Lower lobe of right lung (tissue), 2 donors: Measurements from ENCODE around the gene URB2. TPM values are rescaled to one million over a fixed set of nuclear protein-coding genes. Genes with fewer than 3 reads are reported as not detected.

Experiments used
- ATAC-seq, 2 donors: fragments of 200-7000 bp; cut with Tn5 transposase; one replicate each; pipeline ENCODE4 v1.9.1; 2020 to 2022; ENCODE audit warnings: mild to moderate bottlenecking in 2 of 2, moderate library complexity in 2 of 2
- DNase-seq: peaks from one replicate; pipeline ENCODE4 v3.0.0-alpha.2; 2020
- H3K27ac ChIP-seq: fragments of 200-600 bp; one replicate; pipeline ENCODE4 v1.8.0; 2022
- H3K27me3 ChIP-seq: fragments of 200-600 bp; one replicate; pipeline ENCODE4 v1.8.0; 2022; ENCODE audit warnings: low read depth
- H3K36me3 ChIP-seq: fragments of 200-600 bp; one replicate; pipeline ENCODE4 v1.8.0; 2022; ENCODE audit warnings: mild to moderate bottlenecking
- H3K4me1 ChIP-seq: fragments of 200-600 bp; one replicate; pipeline ENCODE4 v1.8.0; 2022
- H3K4me3 ChIP-seq: fragments of 200-600 bp; one replicate; pipeline ENCODE4 v1.8.0; 2022; ENCODE audit warnings: mild to moderate bottlenecking
- H3K9me3 ChIP-seq: fragments of 200-600 bp; one replicate; pipeline ENCODE4 v1.8.0; 2022
- intact Hi-C: fragments of 100-400 bp; cut with DNase I; formaldehyde crosslinking; loops from one replicate; pipeline ENCODE4 v1.11.0; 2022
- total RNA-seq: library from RNA; stranded (reverse); fragmentation: NEBNext Ultra II Directional; extraction: Animal tissue kit (Norgen Biotek cat#: 25700); gene quantifications from one replicate; pipeline ENCODE4 v1.2.1, GENCODE V29; 2021
- TF ChIP-seq, protein P1 (sequence below): fragments of 200-600 bp; IDR thresholded peaks from one replicate; pipeline ENCODE4 v1.8.0; 2022; ENCODE audit warnings: antibody characterized with exemption, mild to moderate bottlenecking
- donor health status: DM: no; HTN: yes; CAD: no; lungs with severe emphysema.

The URB2 gene
- total RNA-seq, 1 donor from 2014 or later, result 5.8 TPM

DNA sequence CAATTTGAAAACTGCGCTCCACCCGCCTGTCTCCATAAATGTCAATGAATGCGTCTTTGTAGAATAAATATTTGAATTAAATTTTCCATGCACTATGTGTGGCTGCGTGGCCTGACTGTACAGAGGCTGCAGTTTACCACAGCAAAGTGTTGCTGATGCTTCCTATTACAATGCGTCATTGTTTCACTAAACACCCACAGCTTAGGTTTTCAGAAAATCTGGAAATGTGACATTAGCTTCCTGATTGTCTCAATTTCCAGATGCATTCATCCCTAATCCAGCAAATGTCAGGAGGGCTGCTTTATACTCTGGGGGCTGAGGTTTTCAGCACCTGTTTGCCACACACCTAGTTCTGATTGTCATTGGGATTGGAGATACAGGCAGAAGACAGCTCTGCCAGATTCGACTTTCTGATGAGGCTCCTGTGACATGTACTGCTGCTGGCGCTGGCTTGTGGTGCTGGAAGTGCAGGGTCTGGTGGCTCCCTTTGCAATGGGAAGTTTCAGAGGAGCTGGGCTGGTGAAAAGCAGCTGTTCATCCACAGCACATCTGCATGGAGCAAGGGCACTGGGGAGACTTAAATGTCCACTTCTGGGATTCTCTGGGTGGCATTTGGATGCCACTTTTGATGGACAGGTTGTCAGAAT is 40.0 kb downstream of the URB2 start:
- no peak overlapping the region for H3K27ac ChIP-seq
- TF ChIP-seq, protein P1, sequence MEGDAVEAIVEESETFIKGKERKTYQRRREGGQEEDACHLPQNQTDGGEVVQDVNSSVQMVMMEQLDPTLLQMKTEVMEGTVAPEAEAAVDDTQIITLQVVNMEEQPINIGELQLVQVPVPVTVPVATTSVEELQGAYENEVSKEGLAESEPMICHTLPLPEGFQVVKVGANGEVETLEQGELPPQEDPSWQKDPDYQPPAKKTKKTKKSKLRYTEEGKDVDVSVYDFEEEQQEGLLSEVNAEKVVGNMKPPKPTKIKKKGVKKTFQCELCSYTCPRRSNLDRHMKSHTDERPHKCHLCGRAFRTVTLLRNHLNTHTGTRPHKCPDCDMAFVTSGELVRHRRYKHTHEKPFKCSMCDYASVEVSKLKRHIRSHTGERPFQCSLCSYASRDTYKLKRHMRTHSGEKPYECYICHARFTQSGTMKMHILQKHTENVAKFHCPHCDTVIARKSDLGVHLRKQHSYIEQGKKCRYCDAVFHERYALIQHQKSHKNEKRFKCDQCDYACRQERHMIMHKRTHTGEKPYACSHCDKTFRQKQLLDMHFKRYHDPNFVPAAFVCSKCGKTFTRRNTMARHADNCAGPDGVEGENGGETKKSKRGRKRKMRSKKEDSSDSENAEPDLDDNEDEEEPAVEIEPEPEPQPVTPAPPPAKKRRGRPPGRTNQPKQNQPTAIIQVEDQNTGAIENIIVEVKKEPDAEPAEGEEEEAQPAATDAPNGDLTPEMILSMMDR, result no peak
- ATAC-seq (no peak), DNase-seq (no peak)
- H3K4me3 ChIP-seq, result no peak overlapping the region
- no peaks in the 10 kb centered on the region for H3K9me3 ChIP-seq
- H3K27me3 ChIP-seq, result no peaks in the 10 kb centered on the region
- peaks cover 2% of the 10 kb centered on the region for H3K36me3 ChIP-seq
- H3K4me1 ChIP-seq, result peaks cover 8% of the 10 kb centered on the region
- intact Hi-C loops, result no loop called here

DNA sequence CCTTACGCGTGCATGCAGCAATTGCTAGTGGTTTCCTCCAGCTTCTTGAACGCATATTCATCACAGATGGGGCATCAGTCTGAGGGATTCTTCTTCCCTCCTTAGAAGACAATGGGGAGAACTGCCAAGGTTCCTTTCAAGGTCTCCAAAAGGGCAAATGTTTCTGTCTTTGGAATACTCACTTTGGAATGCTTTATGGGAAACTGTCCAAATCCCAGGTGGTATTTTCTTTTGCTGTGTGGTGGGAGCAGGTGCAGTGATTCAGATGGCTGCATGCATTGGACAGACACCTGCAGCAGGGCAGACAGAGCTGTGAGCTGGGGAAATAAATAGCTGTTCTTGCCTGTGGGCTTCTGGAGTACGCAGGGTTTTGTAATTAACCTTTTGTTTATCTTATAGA is 40.5 kb downstream of the URB2 start:
- no peaks in the 10 kb centered on the region for H3K27me3 ChIP-seq
- no peak for DNase-seq
- H3K27ac ChIP-seq, result no peak overlapping the region
- TF ChIP-seq, protein P1, result no peak
- peaks cover 4% of the 10 kb centered on the region for H3K4me1 ChIP-seq
- no peaks in the 10 kb centered on the region for H3K9me3 ChIP-seq
- no peaks in the 10 kb centered on the region for H3K36me3 ChIP-seq
- H3K4me3 ChIP-seq, result no peak overlapping the region
- ATAC-seq, result no peak
- intact Hi-C loops, result no loop called here

DNA sequence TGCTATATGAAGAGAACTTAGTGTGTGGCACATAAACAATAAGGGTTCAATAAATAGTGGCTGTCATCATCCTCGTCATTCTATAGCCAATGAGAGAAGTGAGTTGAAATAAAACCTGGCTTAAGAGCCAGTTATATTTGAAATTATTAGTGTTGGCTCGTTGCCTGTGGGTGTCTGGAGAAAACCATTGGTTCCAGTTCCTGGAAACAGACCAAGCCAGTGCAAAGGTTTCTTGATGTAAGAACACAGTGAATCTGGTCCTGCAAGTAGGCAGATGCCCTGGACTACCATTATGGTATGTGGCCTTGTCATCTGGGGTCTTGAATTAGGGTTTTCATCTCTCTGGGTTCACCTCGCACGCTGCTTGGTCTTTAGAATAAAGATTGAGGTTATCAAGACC is 43.3 kb downstream of the URB2 start:
- no peak overlapping the region for H3K4me3 ChIP-seq
- no peaks in the 10 kb centered on the region for H3K4me1 ChIP-seq
- no peak for ATAC-seq
- intact Hi-C loops, result no loop called here
- DNase-seq, result no peak
- no peaks in the 10 kb centered on the region for H3K36me3 ChIP-seq
- TF ChIP-seq, protein P1, result no peak
- H3K27ac ChIP-seq, result no peak overlapping the region
- H3K9me3 ChIP-seq, result no peaks in the 10 kb centered on the region
- no peaks in the 10 kb centered on the region for H3K27me3 ChIP-seq

DNA sequence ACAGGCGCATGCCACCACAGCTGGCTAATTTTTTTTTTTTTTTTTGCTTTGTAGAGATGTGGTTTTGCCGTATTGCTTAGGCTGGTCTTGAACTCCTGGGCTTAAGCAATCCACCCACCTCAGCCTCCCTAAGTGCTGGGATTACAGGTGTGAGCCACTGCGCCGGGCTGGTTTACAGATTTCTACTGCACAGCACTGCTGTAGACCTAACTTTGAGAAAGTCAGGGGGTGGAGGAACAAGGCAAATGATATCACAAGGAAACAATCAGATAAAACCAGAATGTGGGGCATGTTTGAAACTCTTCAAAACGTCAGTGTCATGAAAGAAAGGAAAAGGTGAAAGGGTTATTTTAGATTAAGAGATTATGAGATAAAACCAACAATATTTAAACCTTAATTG is 45.3 kb downstream of the URB2 start:
- no peaks in the 10 kb centered on the region for H3K36me3 ChIP-seq
- no peak for DNase-seq
- no peak overlapping the region for H3K4me3 ChIP-seq
- intact Hi-C loops, result no loop called here
- no peaks in the 10 kb centered on the region for H3K9me3 ChIP-seq
- ATAC-seq, result no peak
- TF ChIP-seq, protein P1, result no peak
- no peaks in the 10 kb centered on the region for H3K27me3 ChIP-seq
- no peaks in the 10 kb centered on the region for H3K4me1 ChIP-seq
- H3K27ac ChIP-seq, result no peak overlapping the region

DNA sequence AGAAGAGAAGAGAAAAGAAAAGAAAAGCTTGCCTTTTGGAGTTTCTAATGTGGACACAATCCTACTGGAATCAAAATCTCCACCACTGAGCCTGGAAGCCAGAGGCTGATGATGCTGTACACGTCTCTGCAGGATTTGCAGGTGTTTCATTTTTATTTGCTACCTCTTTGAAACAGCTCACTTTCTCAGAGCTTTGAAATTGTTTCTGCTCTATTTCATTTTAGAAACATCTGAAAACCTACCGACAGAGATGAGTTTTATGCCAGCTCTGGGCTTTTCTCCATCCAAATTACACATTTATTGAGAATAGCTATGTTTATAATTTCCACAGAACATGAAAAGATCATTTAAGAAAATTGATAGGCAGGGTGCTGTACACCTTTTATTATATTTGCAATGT is 46.2 kb downstream of the URB2 start:
- no peaks in the 10 kb centered on the region for H3K27me3 ChIP-seq
- no peaks in the 10 kb centered on the region for H3K36me3 ChIP-seq
- H3K4me3 ChIP-seq, result no peak overlapping the region
- no peak for DNase-seq
- H3K9me3 ChIP-seq, result no peaks in the 10 kb centered on the region
- no peak for ATAC-seq
- H3K4me1 ChIP-seq, result no peaks in the 10 kb centered on the region
- no peak overlapping the region for H3K27ac ChIP-seq
- intact Hi-C loops, result no loop called here
- TF ChIP-seq, protein P1, result no peak
